PC-9 (cell line): Measurements from ENCODE around the gene XPNPEP3.

Source experiments
- CTCF ChIP-seq: fragments of 200-600 bp; sonication (generic); conservative IDR thresholded peaks from 2 replicates; pipeline ENCODE4 v1.6.1; 2017; ENCODE audit warnings: mixed run types, antibody characterized with exemption, mild to moderate bottlenecking, moderate library complexity
- EZH2 ChIP-seq: fragments of 200-600 bp; sonication (generic); IDR thresholded peaks from 2 replicates; pipeline ENCODE4 v1.8.0; 2017; ENCODE audit warnings: antibody characterized with exemption, low read depth

GRCh38 chr22:40878922-40879321 lies 22.0 kb downstream of the XPNPEP3 start:
- no peak for TF ChIP-seq CTCF
- TF ChIP-seq EZH2: no peak
